ENCODE data around the gene NPY. TPM values are rescaled to one million over a fixed set of nuclear protein-coding genes. Genes with fewer than 3 reads are reported as not detected.

The NPY gene
- total and polyA plus RNA-seq, 2 of the 4 experiments (the other 2 are of a cell fraction) = not detected

- ChIA-PET POLR2A (ENCODE audit: unreplicated experiment) (no interaction called here), CTCF (interaction anchor here (0.5 kb wide), 1 partner anchor 67 kb away, joined by 4 read pairs; no protein-coding TSS in a partner anchor)
- intact Hi-C loops (cut with micrococcal nuclease) = no loop called here
- ATAC-seq (ENCODE audit: low read depth) (no peak), DNase-seq (no peak)
- Histone ChIP-seq H3K4ac (ENCODE audit: low read depth, low read length) (no peak overlapping the region), H3K14ac (replicated peaks; ENCODE audit: low read depth, low read length) (no peak overlapping the region), H3K23ac (ENCODE audit: low read depth, low read length) (no peak overlapping the region), H4K8ac (ENCODE audit: low read depth in 2 of 2, low read length in 2 of 2) (no peak overlapping the region), H2BK5ac (ENCODE audit: low read depth, low read length, poor library complexity, severe bottlenecking) (no peak overlapping the region), H4K5ac (ENCODE audit: low read depth, low read length) (no peak overlapping the region), H3K36me3 (ENCODE audit: control insufficient read depth, insufficient read depth, low read length) (no peaks in the 10 kb centered on the region), H2AK9ac (replicated peaks; ENCODE audit: low read depth, low read length, poor library complexity) (no peak overlapping the region), H3K9me1 (ENCODE audit: insufficient read depth, low read length) (no peaks in the 10 kb centered on the region), H3K4me2 (ENCODE audit: low read depth, low read length) (no peak overlapping the region), H3K18ac (ENCODE audit: low read depth, low read length) (no peak overlapping the region), H3K4me1 (ENCODE audit: control insufficient read depth, insufficient read depth, low read length) (no peaks in the 10 kb centered on the region), H3K56ac (ENCODE audit: extremely low read depth, insufficient read depth, low read length) (no peak overlapping the region), H2BK20ac (ENCODE audit: low read depth, low read length) (no peak overlapping the region), H2AFZ (replicated peaks; ENCODE audit: low read length, poor library complexity) (no peak overlapping the region), H3K9ac (ENCODE audit: low read depth, low read length) (no peak overlapping the region), H3K79me1 (ENCODE audit: low read depth in 1 of 2, low read length in 2 of 2) (no peaks in the 10 kb centered on the region), H3K9me3 (ENCODE audit: control insufficient read depth, insufficient read depth, low read length) (no peaks in the 10 kb centered on the region), H2BK120ac (ENCODE audit: low read depth, low read length) (no peak overlapping the region), H3K27ac (ENCODE audit: insufficient read depth, low read length) (no peak overlapping the region), H4K20me1 (ENCODE audit: insufficient read depth, low read length) (no peaks in the 10 kb centered on the region), H3K4me3 (ENCODE audit: insufficient read depth, low read depth, low read length) (no peak overlapping the region), H2AK5ac (ENCODE audit: low read depth, low read length) (no peak overlapping the region), H3K27me3 (ENCODE audit: control insufficient read depth, insufficient read depth, low read length) (peaks cover 14% of the 10 kb centered on the region), H4K91ac (ENCODE audit: insufficient read depth, low read depth, low read length) (no peak overlapping the region), H2BK15ac (ENCODE audit: low read depth, low read length) (no peak overlapping the region)
- TF ChIP-seq MAZ (IDR thresholded peaks at IDR 0.05; ENCODE audit: borderline replicate concordance, low read depth, low read length) (no peak), NFE2L2 (IDR thresholded peaks at IDR 0.05; ENCODE audit: low read depth, low read length) (no peak), RFX5 (IDR thresholded peaks at IDR 0.05; ENCODE audit: low read depth, low read length) (no peak), MAFK (IDR thresholded peaks at IDR 0.05; ENCODE audit: low read depth, low read length) (no peak), CEBPB (IDR thresholded peaks at IDR 0.05; ENCODE audit: low read depth, low read length) (no peak), RAD21 (IDR thresholded peaks at IDR 0.05; ENCODE audit: low read length) (no peak)
- TF ChIP-seq, protein P1, sequence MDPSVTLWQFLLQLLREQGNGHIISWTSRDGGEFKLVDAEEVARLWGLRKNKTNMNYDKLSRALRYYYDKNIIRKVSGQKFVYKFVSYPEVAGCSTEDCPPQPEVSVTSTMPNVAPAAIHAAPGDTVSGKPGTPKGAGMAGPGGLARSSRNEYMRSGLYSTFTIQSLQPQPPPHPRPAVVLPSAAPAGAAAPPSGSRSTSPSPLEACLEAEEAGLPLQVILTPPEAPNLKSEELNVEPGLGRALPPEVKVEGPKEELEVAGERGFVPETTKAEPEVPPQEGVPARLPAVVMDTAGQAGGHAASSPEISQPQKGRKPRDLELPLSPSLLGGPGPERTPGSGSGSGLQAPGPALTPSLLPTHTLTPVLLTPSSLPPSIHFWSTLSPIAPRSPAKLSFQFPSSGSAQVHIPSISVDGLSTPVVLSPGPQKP (IDR thresholded peaks at IDR 0.05; ENCODE audit: borderline replicate concordance, low read depth, low read length) = no peak
- in situ Hi-C loops (cut with MboI; ENCODE audit: low sequenced_read_pairs) = loop anchor here (25.0 kb wide), 1 partner anchor 883 kb away; no protein-coding TSS in a partner anchor
- no TSS peak for BruUV-seq (replicated peaks)
- dilution Hi-C loops (cut with HindIII; ENCODE audit: low sequenced_read_pairs, unreplicated experiment) = no loop called here
Measured at GRCh38 chr7:24279512-24279911, 4.5 kb upstream of the NPY start.

Data from IMR-90 (cell line).